ENCODE data around the gene CHCHD3.

Gene CHCHD3

DNA sequence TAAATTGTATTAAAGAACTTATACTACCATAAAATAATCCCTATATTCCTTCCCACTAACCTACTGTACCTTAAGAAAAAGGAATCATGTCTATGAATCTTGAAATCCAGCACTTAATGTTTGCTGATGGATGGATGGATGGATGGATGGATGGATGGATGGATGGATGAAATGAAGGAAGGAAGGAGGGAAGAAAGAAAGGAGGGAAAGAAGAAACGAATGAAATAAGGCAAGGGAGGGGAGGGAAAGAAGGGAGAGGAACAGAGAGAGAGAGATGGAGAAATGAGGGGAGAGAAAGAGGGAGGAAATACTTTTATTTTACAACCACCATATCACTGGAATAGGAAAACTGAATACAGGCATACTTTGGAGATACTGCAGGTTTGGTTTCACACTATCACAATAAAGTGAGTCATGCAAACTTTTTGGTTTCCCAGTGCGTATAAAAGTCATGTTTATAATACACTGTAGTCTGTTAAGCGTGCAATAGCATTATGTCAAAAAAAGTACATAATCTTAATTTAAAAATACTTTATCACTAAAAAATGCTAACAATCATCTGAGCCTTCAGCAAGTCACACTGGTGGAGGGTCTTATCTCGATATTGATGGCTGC, 219.8 kb downstream of the CHCHD3 start:
- DNase-seq (ENCODE audit: low spot score), result no peak

DNA sequence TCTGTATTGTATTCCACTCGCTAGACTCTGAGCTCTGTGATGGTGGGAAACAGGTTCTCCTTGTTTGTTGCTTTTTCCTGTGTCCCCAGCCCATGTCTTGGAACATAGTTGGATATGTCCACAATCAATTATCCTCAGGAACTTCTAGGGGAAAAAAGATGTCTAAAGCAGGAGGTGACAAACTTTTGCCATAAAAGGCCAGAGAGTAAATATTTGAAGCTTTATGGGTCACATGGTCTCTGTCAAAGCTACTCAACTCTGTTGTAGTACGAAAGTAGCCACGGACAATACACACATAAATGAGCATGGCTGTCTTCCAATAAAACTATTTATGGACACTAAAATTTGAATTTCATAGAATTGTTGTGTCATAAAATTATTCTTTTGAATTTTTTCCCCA, 220.5 kb downstream of the CHCHD3 start:
- no peak for DNase-seq (ENCODE audit: low spot score)

DNA sequence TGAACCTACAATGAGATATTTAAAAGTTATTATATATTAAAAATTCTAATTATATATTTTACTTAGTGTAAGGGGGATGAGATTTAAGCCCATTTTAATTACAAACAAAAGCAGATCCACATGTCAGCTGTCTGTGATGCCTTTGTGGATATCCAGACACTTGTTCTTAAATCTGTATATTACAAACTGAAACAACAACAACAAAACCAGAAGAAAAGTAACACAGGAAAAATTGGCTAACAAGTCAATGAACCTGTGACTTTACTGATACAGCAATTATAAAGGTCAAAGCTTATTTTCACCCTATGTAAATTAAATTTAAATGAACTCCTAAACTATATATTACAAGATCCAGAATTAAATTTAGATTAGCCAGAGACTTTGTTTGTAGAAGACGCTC, 222.7 kb downstream of the CHCHD3 start:
- DNase-seq (ENCODE audit: low spot score), result no peak

DNA sequence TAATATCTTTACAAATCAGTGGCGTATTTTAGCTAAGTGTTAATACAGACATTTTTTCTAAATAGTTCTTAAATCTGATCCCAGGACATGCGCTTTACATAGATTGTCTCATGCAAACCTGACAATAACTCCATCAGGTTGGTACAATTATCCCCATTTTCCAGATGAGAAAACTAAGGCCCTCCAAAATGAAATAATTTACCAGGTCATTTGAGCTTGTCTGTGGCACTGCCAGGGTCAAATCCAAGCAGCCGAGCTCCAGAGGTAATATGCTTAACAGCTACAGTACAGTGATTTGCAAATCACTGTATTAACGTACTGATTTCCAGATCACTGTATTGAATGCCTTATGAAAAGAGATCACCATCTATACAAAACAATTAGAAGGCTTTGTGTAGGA, 223.1 kb downstream of the CHCHD3 start:
- no peak for DNase-seq (ENCODE audit: low spot score)

DNA sequence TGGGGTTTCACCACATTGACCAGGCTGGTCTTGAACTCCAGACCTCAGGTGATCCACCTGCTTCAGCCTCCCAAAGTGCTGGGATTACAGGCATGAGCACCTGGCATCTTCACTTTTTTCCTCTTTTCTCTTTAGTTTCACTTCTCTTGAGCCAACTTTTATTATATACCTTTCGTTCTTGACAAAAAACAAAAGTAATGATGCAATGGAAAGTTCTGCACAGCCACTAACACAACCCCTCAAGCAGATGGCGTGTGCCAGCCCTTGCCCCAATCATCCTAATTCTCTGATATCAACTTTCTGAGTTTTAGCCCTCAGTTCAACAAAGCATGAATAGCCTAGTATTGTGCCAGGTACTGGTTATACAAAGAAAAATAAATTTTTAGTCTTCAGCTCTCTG, 223.6 kb downstream of the CHCHD3 start:
- no peak for DNase-seq (ENCODE audit: low spot score)

DNA sequence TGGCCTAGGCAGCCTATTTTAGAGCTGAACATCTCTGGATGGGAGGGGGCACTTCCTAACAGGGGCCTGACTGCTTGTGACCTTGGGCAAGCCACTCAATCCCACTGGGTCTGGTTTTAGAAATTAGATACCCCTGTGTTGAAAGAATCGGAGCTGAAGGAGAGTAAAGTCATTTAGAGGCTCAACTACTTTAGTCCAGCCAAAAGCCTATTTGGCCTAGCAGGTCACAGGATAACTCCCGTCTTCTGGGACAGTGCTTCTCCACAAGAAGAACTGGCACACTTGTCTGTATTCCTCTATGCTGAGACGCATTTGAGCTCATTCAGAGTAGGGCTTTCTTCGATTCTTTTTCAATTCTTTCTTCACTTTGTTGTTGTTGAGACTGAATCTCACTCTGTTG, 224.2 kb downstream of the CHCHD3 start:
- no peak for DNase-seq (ENCODE audit: low spot score)

DNA sequence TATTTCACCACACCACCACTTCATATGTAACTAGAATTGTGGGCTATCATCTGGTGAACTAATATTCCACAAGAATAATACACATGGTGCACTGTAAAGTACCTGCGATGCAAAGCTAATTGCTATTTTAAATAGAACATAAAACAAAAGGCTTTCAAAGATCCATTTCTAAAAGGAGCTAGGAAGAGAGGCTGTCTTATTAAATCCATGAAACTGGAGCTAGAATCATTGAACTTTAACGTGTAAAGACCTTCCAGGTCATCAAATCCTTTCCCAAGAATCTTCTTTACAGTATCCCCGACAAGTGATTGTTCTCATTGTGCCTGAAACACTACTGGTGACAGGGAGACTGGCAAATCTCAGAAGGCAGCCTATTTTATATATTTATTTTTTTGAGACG, 224.9 kb downstream of the CHCHD3 start:
- DNase-seq (ENCODE audit: low spot score), result no peak

DNA sequence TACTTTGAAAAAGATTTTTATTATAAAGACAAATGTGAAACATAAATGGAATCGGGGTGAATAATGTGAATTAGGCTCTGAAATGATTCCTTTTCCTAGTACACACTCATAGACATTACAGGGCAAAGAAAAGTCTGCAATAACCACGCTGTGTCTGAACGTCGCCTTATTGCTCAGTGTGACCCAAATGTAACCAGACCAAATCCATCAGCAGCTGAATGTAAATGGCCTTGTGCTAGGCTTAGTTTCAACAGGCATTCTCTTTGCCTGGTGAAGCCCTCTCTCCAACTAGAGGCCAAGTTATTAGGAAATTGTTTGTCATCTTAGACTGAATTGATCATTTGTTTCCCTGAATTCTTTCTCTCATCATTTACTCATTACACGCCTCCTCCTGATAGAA, 225.5 kb downstream of the CHCHD3 start:
- DNase-seq (ENCODE audit: low spot score), result no peak

DNA sequence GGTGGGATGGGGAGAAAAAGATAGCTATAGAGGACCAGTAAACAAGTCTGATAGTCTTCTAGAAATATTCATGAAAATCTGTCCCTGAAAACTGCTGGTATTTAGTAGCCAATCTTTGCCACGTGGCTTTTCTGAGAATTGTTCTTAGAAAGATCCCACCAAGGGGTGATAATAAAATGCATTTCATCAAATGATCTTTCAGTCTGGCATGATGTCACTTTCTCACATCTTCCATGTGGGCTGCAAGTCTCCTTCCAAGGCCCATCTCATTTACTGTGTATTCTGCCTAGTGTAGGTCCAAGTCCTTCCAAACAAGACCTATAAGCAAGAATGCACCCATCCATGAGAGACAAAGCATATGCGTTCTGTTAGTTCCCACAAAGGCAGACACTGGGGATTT, 226.0 kb downstream of the CHCHD3 start:
- no peak for DNase-seq (ENCODE audit: low spot score)

DNA sequence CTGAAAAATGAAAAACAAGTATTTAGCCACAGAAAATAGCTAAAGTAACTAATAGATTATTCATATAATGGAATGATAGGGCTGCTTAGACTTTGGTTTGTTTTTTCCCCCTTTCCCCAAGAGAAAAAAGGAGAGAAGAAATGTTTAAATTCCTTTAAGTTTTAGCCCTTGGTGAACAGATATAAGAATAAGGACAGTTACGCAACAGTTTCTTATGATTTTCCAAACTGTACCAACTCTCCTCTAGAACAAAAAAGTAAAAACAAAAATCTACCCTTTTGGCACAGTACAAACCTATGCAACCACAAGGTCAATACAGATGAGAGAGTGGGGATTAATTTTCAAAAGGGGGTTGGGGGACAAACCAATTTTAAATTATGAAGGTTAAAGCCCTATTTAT, 227.7 kb downstream of the CHCHD3 start:
- no peak for DNase-seq (ENCODE audit: low spot score)

DNA sequence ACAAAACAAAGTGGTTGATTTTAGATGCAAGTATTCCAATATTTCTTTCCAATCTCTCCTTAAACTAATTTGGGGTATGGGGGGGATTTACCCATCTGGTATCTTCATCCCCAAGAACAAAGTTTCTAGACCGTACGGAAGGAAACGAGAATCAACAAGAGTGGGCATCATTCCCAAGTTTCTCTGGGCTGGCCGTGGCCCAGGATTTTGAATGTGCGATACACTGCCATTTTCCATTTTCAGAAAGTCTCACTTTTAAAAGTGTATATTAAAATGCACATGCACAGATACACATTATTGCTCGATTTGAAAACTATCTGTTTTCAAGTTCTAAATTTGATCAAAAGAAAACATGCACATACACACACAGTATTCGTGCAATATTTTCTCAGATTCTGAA, 234.5 kb downstream of the CHCHD3 start:
- no peak for DNase-seq (ENCODE audit: low spot score)

DNA sequence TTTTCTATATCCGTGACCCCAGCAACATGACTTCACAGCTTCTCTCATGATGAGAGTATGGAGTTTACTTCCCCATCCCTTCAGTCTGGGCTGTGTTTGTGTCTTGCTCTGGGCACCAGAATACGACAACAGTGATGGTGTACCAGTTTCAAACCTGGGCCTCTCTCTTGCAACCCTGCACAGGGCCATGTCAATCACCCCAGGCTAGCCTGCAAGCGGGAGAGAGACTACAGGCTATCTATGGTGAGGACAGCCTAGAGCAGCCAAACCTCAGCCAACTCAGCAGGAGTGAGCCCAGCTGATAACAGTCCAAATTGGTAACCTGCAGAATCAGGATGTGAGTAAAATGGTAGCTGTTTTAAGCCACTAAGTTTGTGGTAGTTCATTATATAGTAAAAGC, 235.8 kb downstream of the CHCHD3 start:
- DNase-seq (ENCODE audit: low spot score), result no peak

DNA sequence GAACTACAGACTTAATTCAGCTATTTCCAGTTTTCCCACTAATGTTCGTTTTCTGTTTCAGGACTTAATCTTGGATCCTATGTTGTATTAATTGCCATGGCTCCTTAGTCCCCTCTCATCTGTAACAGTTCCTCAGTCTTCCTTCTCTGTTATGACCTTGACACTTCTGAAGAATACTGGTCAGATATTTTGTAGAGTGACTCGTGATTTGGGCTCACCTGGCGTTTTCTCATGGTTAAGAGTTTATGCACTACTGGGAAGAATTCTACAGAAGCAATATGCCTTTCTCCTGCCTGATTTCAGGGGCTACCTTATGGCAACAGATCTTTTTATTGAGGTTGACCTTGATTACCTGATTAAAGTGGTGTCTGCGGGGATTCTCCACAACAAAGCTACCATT, 239.4 kb downstream of the CHCHD3 start:
- DNase-seq (ENCODE audit: low spot score), result no peak

DNA sequence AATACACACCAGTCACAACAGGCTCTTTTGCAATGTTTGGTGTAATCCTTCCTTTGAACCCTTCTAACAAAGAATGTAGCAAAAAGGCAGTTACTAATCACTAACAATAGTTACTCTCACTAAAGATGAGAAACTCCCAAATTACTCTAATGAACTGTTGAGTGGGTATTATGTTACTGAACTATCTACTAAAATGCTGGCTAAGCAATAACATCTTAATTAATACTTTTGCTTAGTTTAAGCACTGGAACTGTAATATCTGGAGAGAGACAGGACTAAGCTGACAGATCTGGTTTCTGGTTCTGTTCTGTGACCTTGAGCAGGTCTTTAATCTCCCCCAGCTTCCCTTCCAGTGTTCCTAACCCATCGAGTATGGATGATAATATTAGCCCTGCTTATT, 241.7 kb downstream of the CHCHD3 start:
- DNase-seq (ENCODE audit: low spot score), result no peak

DNA sequence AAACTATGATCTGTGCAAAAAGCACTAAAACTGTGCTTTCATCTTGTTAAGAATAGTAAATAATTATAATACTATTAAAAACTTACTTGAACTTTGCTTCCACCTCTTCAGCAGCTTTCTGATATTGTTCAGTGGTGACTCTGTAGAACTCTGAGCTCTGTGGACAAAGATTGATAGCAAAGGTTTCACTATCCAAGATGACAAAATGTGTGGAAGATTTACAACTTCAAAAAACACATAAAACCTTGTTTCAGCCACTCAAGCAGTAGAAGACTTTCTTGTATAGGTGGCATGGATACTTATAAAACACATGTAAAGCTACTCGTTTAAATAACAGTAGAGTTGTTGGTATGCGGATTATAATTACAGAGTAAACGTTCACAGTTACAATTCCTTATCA, 243.6 kb downstream of the CHCHD3 start:
- DNase-seq (ENCODE audit: low spot score), result no peak

DNA sequence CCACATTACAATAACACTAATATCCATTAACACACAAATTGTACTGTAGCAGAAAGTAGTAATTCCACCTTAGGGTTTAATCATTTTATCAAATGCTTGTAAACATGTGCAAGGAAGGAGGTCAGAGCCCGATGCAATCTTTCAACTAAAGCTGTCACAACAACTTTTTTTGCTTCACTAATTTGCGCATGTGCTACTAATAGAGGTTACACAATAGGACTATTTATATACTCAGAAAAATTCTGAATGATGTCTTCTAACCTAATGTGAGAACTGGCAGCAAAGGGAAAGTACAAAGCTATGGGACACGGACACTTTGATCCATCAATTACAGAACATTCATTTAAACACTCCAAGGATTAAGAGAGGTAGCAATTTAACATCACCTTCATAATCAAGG, 244.4 kb downstream of the CHCHD3 start:
- no peak for DNase-seq (ENCODE audit: low spot score)

DNA sequence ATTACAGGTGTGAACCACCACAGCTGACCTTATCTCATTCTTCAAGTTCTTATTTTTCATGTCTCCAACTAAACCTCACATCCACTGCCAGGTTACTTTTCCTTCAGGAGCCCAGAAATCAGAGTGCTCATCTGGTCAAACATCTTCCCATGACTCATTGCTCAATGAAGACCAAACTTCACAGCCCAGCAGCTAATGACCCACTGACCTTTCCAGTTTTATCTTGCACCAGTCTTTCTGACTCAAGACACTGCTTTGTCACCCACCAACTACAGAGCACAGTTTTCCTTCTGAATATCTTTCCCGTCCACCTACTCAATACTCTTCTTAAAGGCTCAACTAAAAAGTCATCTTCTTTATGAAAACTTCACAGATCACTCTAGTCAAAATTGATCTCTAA, 245.1 kb downstream of the CHCHD3 start:
- no peak for DNase-seq (ENCODE audit: low spot score)

DNA sequence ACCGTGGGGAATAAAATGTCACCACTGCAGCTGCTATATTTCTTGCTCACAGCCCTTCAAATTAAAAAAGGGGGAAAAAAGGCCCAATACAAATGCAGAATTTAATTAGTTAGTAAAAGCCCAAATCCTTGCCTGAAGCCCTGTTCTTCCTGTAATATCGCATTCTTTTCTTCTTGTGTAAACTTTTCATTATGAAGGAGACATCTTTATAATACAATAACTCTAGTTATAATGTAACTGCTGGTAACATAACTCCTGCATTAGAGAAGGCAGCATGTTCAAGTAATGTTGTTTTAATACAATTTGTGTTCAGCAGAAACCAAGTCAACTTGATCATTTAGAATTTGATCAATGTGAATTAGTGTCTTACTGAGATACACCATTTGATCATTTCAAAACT, 250.9 kb downstream of the CHCHD3 start:
- no peak for DNase-seq (ENCODE audit: low spot score)

DNA sequence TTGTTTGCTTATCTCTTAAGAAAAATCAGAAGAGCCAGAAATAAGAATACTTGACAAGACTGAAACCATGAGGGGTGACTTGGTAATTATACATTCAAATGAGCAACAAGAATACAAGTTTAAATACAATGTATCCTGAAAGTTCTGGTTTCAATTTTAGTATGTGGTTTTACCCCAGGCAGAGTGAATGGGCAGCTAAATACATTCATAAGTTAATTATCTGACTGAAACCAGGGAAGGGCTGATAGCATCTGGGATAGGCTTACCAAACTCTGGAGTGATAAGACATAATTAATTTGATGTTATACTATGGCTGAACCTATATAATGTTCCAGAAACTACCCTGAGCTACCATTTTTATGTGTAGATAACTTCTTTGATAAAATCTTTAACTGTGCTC, 253.4 kb downstream of the CHCHD3 start:
- no peak for DNase-seq (ENCODE audit: low spot score)

DNA sequence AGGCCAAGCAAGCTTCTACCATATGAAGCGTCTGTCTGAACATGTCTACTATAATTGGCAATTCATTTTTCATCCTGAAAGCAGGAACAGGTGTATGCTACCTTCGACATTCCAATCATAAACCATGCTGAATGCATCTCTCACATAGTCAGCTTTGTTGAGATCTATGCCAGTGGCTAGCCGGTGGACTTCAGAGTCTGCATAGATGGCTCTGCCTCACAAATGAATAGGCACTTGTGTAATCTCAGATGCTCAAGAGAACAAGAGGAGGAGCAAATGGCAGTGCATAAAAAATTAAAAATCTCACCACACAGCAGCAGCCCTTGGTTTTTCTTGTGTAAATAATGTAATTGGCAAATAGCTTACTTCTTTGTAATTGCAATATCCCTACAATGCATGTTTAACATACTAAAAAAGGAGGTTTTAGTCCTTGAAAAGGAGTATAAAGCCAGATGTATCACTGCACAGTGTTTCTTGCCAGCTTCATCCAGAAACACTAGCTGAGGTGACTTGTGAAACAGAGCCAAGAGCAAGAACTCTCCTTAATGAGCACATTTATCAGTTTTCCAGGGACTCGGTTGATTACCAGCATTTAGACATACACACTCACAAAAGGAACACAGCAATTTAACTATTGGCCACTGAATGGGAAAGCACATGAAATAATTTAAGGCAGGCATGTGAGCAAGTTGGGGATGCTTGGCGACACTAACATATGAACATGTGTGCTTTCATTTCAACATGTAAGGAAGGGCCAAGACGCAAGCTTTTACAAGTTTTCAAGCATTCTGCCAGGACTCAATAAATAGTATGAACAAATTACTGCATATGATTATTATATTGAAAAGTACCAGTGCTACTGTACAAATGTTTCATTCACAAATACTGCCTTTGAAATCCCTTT, 255.7 kb downstream of the CHCHD3 start:
- no peak for DNase-seq (ENCODE audit: low spot score)

DNA sequence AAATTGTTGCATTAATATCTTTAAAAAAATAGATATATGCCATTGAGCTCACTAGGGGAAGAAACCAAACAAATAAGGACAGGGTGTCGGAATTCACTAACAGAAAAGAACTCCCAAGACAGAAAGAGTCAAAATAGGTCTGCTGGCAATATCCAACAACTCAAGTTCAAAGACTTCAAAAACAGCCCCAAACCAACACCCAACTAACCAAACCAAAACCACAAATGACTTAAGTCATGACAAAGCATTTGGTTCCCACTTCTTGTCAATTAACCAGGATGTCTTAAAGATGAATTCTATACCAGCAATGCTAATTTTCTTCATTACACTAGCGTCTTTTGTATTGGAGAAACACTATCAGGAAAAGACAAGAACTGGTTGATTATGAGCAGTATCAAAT, 256.7 kb downstream of the CHCHD3 start:
- no peak for DNase-seq (ENCODE audit: low spot score)

DNA sequence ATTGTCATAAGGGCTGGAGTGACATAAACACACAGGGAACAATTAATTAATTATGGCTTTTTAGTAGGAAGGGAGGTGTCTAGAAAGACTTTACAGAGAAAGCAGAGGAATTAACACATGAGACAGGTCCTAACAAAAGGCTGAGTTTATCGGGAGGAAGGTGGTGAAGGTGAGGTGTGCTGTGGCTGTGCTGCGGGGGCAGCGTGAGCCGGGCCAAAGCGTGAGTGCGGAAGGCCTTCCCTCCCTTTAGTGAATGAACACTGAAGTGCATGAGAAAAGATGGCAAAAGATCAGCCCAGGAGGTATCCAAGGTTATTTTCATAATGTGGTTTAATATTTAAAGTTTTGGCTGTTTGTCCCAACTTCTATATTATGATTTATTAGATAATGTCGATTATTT, 262.2 kb downstream of the CHCHD3 start:
- no peak for DNase-seq (ENCODE audit: low spot score)

DNA sequence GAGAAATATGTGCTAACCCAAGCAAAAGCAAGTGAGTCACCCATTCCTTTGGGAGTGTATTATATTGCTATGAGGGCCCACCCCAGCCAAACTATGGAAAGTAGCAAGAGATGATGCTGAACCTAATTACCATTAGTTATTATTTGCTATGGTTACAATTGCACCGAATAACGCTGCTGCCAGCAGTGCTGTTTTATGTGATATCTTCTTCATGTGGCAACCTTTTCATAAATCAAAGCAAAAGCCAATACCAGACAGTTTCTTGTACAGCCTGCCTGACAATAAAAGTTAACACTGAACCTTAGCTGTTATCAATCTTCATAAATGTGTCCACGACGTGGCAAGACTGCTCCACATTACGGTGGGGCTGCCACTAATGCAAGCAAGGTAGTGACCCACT, 263.9 kb downstream of the CHCHD3 start:
- DNase-seq (ENCODE audit: low spot score), result no peak
